ENCODE data around the gene RNF103.

DNA sequence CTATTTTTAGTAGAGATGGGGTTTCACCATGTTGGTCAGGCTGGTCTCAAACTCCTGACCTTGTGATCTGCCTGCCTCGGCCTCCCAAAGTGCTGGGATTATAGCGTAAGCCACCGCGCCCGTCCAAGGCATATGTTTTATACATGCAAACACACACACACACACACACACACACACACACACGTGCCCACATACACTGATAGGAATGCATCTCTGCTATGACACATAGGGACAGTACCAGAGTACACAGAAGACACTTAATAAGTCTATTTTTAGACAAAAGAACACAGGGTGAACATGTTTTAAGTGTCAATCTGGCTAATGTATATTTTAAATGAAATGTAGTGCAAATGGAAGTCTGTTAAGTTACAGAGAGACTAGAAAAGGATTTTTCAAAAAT, 10.7 kb upstream of the RNF103 start:
- TF ChIP-seq, protein P1, sequence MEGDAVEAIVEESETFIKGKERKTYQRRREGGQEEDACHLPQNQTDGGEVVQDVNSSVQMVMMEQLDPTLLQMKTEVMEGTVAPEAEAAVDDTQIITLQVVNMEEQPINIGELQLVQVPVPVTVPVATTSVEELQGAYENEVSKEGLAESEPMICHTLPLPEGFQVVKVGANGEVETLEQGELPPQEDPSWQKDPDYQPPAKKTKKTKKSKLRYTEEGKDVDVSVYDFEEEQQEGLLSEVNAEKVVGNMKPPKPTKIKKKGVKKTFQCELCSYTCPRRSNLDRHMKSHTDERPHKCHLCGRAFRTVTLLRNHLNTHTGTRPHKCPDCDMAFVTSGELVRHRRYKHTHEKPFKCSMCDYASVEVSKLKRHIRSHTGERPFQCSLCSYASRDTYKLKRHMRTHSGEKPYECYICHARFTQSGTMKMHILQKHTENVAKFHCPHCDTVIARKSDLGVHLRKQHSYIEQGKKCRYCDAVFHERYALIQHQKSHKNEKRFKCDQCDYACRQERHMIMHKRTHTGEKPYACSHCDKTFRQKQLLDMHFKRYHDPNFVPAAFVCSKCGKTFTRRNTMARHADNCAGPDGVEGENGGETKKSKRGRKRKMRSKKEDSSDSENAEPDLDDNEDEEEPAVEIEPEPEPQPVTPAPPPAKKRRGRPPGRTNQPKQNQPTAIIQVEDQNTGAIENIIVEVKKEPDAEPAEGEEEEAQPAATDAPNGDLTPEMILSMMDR (IDR thresholded peaks at IDR 0.05) = no peak
- no peak for TF ChIP-seq POLR2A (IDR thresholded peaks at IDR 0.05)

All from testis (tissue), 2 donors.